Loucy (cell line): Measurements from ENCODE around the gene DDR2.

Experiments
- H2AFZ ChIP-seq: fragments of 200-600 bp; sonication (generic); 2 replicates; pipeline ENCODE4 v1.6.0; 2016; ENCODE audit warnings: antibody characterized with exemption, mild to moderate bottlenecking, low read length, moderate library complexity
- H3F3A ChIP-seq: fragments of 200-600 bp; 2 replicates; pipeline ENCODE4 v1.6.0; 2016; ENCODE audit warnings: antibody characterized with exemption, low read depth, mild to moderate bottlenecking
- H3K27me3 ChIP-seq: fragments of 200-600 bp; sonication (generic); 2 replicates; pipeline ENCODE4 v1.6.1; 2014; ENCODE audit warnings: low read length, mild to moderate bottlenecking; ENCODE audit not compliant: insufficient read depth, poor library complexity, severe bottlenecking
- H3K36me3 ChIP-seq: fragments of 200-600 bp; sonication (generic); 2 replicates; pipeline ENCODE4 v1.6.1; 2016; ENCODE audit warnings: low read length; ENCODE audit not compliant: insufficient read depth
- H3K4me1 ChIP-seq: fragments of 200-600 bp; sonication (generic); 2 replicates; pipeline ENCODE4 v1.5.1; 2014; ENCODE audit warnings: low read length, mild to moderate bottlenecking; ENCODE audit not compliant: insufficient read depth, poor library complexity, severe bottlenecking
- H3K4me2 ChIP-seq: fragments of 200-600 bp; sonication (generic); 2 replicates; pipeline ENCODE4 v1.6.0; 2014; ENCODE audit warnings: antibody characterized with exemption, low read length, low read depth, mild to moderate bottlenecking; ENCODE audit not compliant: poor library complexity, severe bottlenecking
- H3K4me3 ChIP-seq: fragments of 200-600 bp; sonication (generic); 2 replicates; pipeline ENCODE4 v1.5.1; 2014; ENCODE audit warnings: low read length, mild to moderate bottlenecking, mixed read lengths; ENCODE audit not compliant: poor library complexity, severe bottlenecking
- H3K79me2 ChIP-seq: fragments of 200-600 bp; sonication (generic); 2 replicates; pipeline ENCODE4 v1.6.1; 2014; ENCODE audit warnings: low read length; ENCODE audit not compliant: insufficient read depth
- H3K9ac ChIP-seq: fragments of 200-600 bp; sonication (generic); 2 replicates; pipeline ENCODE4 v1.6.0; 2014; ENCODE audit warnings: mild to moderate bottlenecking, low read depth, low read length, moderate library complexity; ENCODE audit not compliant: poor library complexity, severe bottlenecking
- H3K9me2 ChIP-seq: fragments of 200-600 bp; sonication (generic); replicated peaks from 2 replicates; pipeline ENCODE4 v1.6.1; 2016; ENCODE audit warnings: low read depth, low read length, mixed read lengths
- H3K9me3 ChIP-seq: fragments of 200-600 bp; sonication (generic); 2 replicates; pipeline ENCODE4 v1.6.1; 2014; ENCODE audit warnings: mild to moderate bottlenecking, antibody characterized with exemption, low read length, low read depth; ENCODE audit not compliant: insufficient read depth
- H4K20me1 ChIP-seq: fragments of 200-600 bp; sonication (generic); 2 replicates; pipeline ENCODE4 v1.6.0; 2014; ENCODE audit warnings: antibody characterized with exemption, low read length, mild to moderate bottlenecking; ENCODE audit not compliant: insufficient read depth, poor library complexity, severe bottlenecking
- EZH2phosphoT487 ChIP-seq: fragments of 200-600 bp; IDR thresholded peaks from 2 replicates; pipeline ENCODE4 v1.6.1; 2018; ENCODE audit warnings: antibody characterized with exemption, mild to moderate bottlenecking, moderate library complexity, borderline replicate concordance
- TF ChIP-seq, protein P1 (sequence below): fragments of 200-600 bp; sonication (generic); conservative IDR thresholded peaks from 2 replicates; pipeline ENCODE4 v1.5.1; 2014; ENCODE audit warnings: mild to moderate bottlenecking, antibody characterized with exemption, low read length

Gene DDR2

DNA sequence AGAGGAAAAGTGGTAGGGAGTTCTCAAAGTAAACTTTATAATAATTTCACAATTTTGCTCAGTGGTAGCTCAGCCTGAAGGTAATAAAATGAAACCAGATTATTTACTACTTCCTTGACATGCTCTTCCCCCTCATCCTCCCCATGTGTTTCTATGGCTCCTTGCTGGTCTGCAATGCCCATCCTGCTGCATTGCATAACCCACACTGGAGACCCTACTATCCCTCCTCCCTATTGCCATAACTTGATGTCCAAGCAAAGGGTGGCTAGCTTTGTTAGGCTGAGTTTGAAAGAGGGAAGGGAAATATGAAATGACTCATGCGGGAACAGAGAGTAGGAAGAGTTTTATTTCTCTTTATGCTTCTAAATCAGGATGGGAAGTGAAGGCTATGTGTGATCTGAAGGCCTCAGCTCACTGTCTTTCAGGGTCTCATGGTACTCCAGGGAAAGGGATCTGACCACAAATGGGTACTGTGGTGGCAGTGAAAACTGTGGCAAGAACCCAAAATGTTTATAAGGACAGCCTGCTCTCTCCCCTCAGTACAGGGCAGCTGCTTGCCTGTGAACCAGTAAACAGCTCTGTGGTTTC, 121.8 kb downstream of the DDR2 start:
- TF ChIP-seq, protein P1, sequence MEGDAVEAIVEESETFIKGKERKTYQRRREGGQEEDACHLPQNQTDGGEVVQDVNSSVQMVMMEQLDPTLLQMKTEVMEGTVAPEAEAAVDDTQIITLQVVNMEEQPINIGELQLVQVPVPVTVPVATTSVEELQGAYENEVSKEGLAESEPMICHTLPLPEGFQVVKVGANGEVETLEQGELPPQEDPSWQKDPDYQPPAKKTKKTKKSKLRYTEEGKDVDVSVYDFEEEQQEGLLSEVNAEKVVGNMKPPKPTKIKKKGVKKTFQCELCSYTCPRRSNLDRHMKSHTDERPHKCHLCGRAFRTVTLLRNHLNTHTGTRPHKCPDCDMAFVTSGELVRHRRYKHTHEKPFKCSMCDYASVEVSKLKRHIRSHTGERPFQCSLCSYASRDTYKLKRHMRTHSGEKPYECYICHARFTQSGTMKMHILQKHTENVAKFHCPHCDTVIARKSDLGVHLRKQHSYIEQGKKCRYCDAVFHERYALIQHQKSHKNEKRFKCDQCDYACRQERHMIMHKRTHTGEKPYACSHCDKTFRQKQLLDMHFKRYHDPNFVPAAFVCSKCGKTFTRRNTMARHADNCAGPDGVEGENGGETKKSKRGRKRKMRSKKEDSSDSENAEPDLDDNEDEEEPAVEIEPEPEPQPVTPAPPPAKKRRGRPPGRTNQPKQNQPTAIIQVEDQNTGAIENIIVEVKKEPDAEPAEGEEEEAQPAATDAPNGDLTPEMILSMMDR = no peak
- no peak for TF ChIP-seq EZH2phosphoT487
- Histone ChIP-seq H3K4me3 (no peak overlapping the region), H2AFZ (peak overlapping the region; percentile 18), H4K20me1 (no peaks in the 10 kb centered on the region), H3K9me3 (no peaks in the 10 kb centered on the region), H3F3A (no peaks in the 10 kb centered on the region), H3K4me1 (peaks cover 20% of the 10 kb centered on the region), H3K9ac (no peak overlapping the region), H3K79me2 (no peaks in the 10 kb centered on the region), H3K4me2 (peak overlapping the region; percentile 23), H3K36me3 (no peaks in the 10 kb centered on the region), H3K9me2 (no peaks in the 10 kb centered on the region), H3K27me3 (no peaks in the 10 kb centered on the region)

DNA sequence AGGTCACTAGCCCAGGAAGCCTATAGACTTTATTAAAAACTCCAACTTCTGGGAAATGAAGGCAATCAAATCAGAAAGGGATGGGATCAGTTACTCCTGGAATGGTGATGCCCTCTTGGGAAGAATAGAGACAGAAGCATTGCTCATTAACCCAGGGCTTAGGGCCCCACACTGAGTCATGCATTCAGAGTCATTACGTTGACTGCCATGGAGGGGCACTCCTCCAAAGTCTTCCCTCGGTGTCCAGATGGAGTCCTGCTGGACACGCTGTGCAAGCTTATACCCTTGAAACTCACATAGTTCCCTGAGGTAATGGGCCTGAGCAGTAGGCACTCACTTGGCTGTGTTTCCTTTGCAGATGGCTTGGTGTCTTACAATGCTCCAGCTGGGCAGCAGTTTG, 123.0 kb downstream of the DDR2 start:
- Histone ChIP-seq H4K20me1 (no peaks in the 10 kb centered on the region), H2AFZ (no peak overlapping the region), H3F3A (no peaks in the 10 kb centered on the region), H3K4me1 (peaks cover 20% of the 10 kb centered on the region), H3K9ac (no peak overlapping the region), H3K27me3 (no peaks in the 10 kb centered on the region), H3K9me2 (no peaks in the 10 kb centered on the region), H3K4me3 (no peak overlapping the region), H3K9me3 (no peaks in the 10 kb centered on the region), H3K79me2 (no peaks in the 10 kb centered on the region), H3K4me2 (no peak overlapping the region), H3K36me3 (no peaks in the 10 kb centered on the region)
- TF ChIP-seq, protein P1 = no peak
- no peak for TF ChIP-seq EZH2phosphoT487

DNA sequence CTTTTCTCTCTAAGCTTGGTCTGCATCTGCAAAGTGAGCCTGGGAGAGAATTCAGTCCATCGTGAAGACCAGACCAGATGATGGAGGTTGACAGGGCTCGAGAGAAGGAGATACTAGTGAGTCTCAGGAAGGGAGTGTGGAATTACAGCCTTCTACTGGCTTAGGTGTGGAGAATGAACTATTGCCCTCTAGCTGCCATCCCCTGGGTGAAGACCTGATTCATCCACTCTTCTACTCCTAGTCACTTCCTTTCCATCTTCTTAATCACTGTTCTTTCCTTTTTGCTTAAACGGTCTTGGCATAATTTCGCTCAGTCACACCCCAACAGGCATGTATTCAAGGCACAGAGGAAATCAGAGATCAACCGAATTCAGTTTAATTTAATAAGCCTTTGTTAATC, 124.3 kb downstream of the DDR2 start:
- no peak overlapping the region for H3K4me3 ChIP-seq
- no peak for TF ChIP-seq EZH2phosphoT487
- TF ChIP-seq, protein P1 = peak; percentile 32
- H3K9me2 ChIP-seq = no peaks in the 10 kb centered on the region
- no peaks in the 10 kb centered on the region for H3K27me3 ChIP-seq
- no peaks in the 10 kb centered on the region for H3K36me3 ChIP-seq
- no peaks in the 10 kb centered on the region for H4K20me1 ChIP-seq
- H3K4me1 ChIP-seq = peaks cover 20% of the 10 kb centered on the region
- H2AFZ ChIP-seq = no peak overlapping the region
- no peaks in the 10 kb centered on the region for H3K79me2 ChIP-seq
- H3K9ac ChIP-seq = no peak overlapping the region
- H3F3A ChIP-seq = no peaks in the 10 kb centered on the region
- no peaks in the 10 kb centered on the region for H3K9me3 ChIP-seq
- no peak overlapping the region for H3K4me2 ChIP-seq
